Measurements from ENCODE around the gene OCRL. TPM values are rescaled to one million over a fixed set of nuclear protein-coding genes. Genes with fewer than 3 reads are reported as not detected.

OCRL gene
- total and polyA plus RNA-seq, 5 donors, result 7.0 to 14.3 (median 13.1) TPM

GRCh38 chrX:129586446-129586845 is 46.4 kb downstream of the OCRL start:
- intact Hi-C loops (cut with DNase I), result no loop called here
- no peak overlapping the region for H3K4me3 ChIP-seq (ENCODE audit: low read length)
- no peak overlapping the region for H3K27ac ChIP-seq (ENCODE audit: low read length)
- H3K9me3 ChIP-seq (ENCODE audit: control insufficient read depth, low read length), result no peaks in the 10 kb centered on the region
- DNase-seq (no peak), ATAC-seq (no peak)
- H3K27me3 ChIP-seq (ENCODE audit: control insufficient read depth, insufficient read depth), result no peaks in the 10 kb centered on the region
- H3K4me1 ChIP-seq (ENCODE audit: control insufficient read depth, insufficient read depth, low read length), result no peaks in the 10 kb centered on the region
- 95% methylated on average over 4 of the region's 4 CpGs for WGBS

- 89% methylated on average over 4 of the region's 4 CpGs for WGBS
- ATAC-seq (no peak), DNase-seq (no peak)
- H3K27me3 ChIP-seq (ENCODE audit: control insufficient read depth, insufficient read depth), result no peaks in the 10 kb centered on the region
- no peak overlapping the region for H3K27ac ChIP-seq (ENCODE audit: low read length)
- intact Hi-C loops (cut with DNase I), result no loop called here
- H3K4me1 ChIP-seq (ENCODE audit: control insufficient read depth, insufficient read depth, low read length), result no peaks in the 10 kb centered on the region
- H3K4me3 ChIP-seq (ENCODE audit: low read length), result no peak overlapping the region
- H3K9me3 ChIP-seq (ENCODE audit: control insufficient read depth, low read length), result no peaks in the 10 kb centered on the region
These were observed 50.5 kb downstream of the OCRL start for GRCh38 chrX:129590596-129590995.

- Histone ChIP-seq H3K4me3 (ENCODE audit: low read length) (no peak overlapping the region), H3K27ac (ENCODE audit: low read length) (no peak overlapping the region), H3K27me3 (ENCODE audit: control insufficient read depth, insufficient read depth) (no peaks in the 10 kb centered on the region), H3K4me1 (ENCODE audit: control insufficient read depth, insufficient read depth, low read length) (no peaks in the 10 kb centered on the region), H3K9me3 (ENCODE audit: control insufficient read depth, low read length) (no peaks in the 10 kb centered on the region)
- DNase-seq (no peak), ATAC-seq (peak in 1 of 2 donors; percentile 55)
- intact Hi-C loops (cut with DNase I), result no loop called here
These were observed 53.1 kb downstream of the OCRL start for GRCh38 chrX:129593137-129593536.

GRCh38 chrX:129594781-129595180 is 54.7 kb downstream of the OCRL start:
- 95% methylated on average over 1 of the region's 1 CpG for WGBS
- DNase-seq (no peak), ATAC-seq (no peak)
- intact Hi-C loops (cut with DNase I), result no loop called here
- no peaks in the 10 kb centered on the region for H3K4me1 ChIP-seq (ENCODE audit: control insufficient read depth, insufficient read depth, low read length)
- no peaks in the 10 kb centered on the region for H3K9me3 ChIP-seq (ENCODE audit: control insufficient read depth, low read length)
- H3K27me3 ChIP-seq (ENCODE audit: control insufficient read depth, insufficient read depth), result no peaks in the 10 kb centered on the region
- H3K27ac ChIP-seq (ENCODE audit: low read length), result no peak overlapping the region
- H3K4me3 ChIP-seq (ENCODE audit: low read length), result no peak overlapping the region

- no peaks in the 10 kb centered on the region for H3K27me3 ChIP-seq (ENCODE audit: control insufficient read depth, insufficient read depth)
- ATAC-seq, result no peak
- no peaks in the 10 kb centered on the region for H3K9me3 ChIP-seq (ENCODE audit: control insufficient read depth, low read length)
- intact Hi-C loops (cut with DNase I), result no loop called here
- H3K27ac ChIP-seq (ENCODE audit: low read length), result no peak overlapping the region
- no peak for DNase-seq
- H3K4me3 ChIP-seq (ENCODE audit: low read length), result no peak overlapping the region
- no peaks in the 10 kb centered on the region for H3K4me1 ChIP-seq (ENCODE audit: control insufficient read depth, insufficient read depth, low read length)
- 79% methylated on average over 5 of the region's 5 CpGs for WGBS
These were observed 56.0 kb downstream of the OCRL start for GRCh38 chrX:129596077-129596476.

GRCh38 chrX:129597905-129598304 is 57.8 kb downstream of the OCRL start:
- intact Hi-C loops (cut with DNase I), result no loop called here
- Histone ChIP-seq H3K4me1 (ENCODE audit: control insufficient read depth, insufficient read depth, low read length) (no peaks in the 10 kb centered on the region), H3K27me3 (ENCODE audit: control insufficient read depth, insufficient read depth) (no peaks in the 10 kb centered on the region), H3K9me3 (ENCODE audit: control insufficient read depth, low read length) (no peaks in the 10 kb centered on the region), H3K27ac (ENCODE audit: low read length) (no peak overlapping the region), H3K4me3 (ENCODE audit: low read length) (no peak overlapping the region)
- WGBS, result 79% methylated on average over 5 of the region's 5 CpGs
- ATAC-seq, result no peak
- DNase-seq, result no peak

- H3K9me3 ChIP-seq (ENCODE audit: control insufficient read depth, low read length), result no peaks in the 10 kb centered on the region
- no peaks in the 10 kb centered on the region for H3K27me3 ChIP-seq (ENCODE audit: control insufficient read depth, insufficient read depth)
- no peak overlapping the region for H3K4me3 ChIP-seq (ENCODE audit: low read length)
- H3K4me1 ChIP-seq (ENCODE audit: control insufficient read depth, insufficient read depth, low read length), result no peaks in the 10 kb centered on the region
- no peak overlapping the region for H3K27ac ChIP-seq (ENCODE audit: low read length)
- ATAC-seq (no peak), DNase-seq (no peak)
- 78% methylated on average over 5 of the region's 5 CpGs for WGBS
- intact Hi-C loops (cut with DNase I), result no loop called here
These were observed 59.4 kb downstream of the OCRL start for GRCh38 chrX:129599499-129599898.

- intact Hi-C loops (cut with DNase I), result loop anchor here (5.0 to 10.0 kb wide), 6 partner anchors 125 to 1315 kb away; partner anchors contain the start of genes UTP14A (in 1 of the 4) and ZDHHC9 (in 1 of the 4)
- H3K4me1 ChIP-seq (ENCODE audit: control insufficient read depth, insufficient read depth, low read length), result no peaks in the 10 kb centered on the region
- H3K9me3 ChIP-seq (ENCODE audit: control insufficient read depth, low read length), result no peaks in the 10 kb centered on the region
- ATAC-seq, result no peak
- no peak overlapping the region for H3K27ac ChIP-seq (ENCODE audit: low read length)
- 89% methylated on average over 5 of the region's 5 CpGs for WGBS
- no peak for DNase-seq
- no peaks in the 10 kb centered on the region for H3K27me3 ChIP-seq (ENCODE audit: control insufficient read depth, insufficient read depth)
- no peak overlapping the region for H3K4me3 ChIP-seq (ENCODE audit: low read length)
These were observed 59.9 kb downstream of the OCRL start for GRCh38 chrX:129599996-129600395.

GRCh38 chrX:129600981-129601424 is 60.9 kb downstream of the OCRL start:
- DNase-seq, result no peak
- 31% methylated on average over 11 of the region's 11 CpGs for WGBS
- Histone ChIP-seq H3K9me3 (ENCODE audit: control insufficient read depth, low read length) (no peaks in the 10 kb centered on the region), H3K4me3 (ENCODE audit: low read length) (no peak overlapping the region), H3K4me1 (ENCODE audit: control insufficient read depth, insufficient read depth, low read length) (peaks cover 3% of the 10 kb centered on the region), H3K27ac (ENCODE audit: low read length) (peak overlapping the region; percentile 23), H3K27me3 (ENCODE audit: control insufficient read depth, insufficient read depth) (no peaks in the 10 kb centered on the region)
- intact Hi-C loops (cut with DNase I), result loop anchor here (5.0 to 10.0 kb wide), 6 partner anchors 124 to 1314 kb away; partner anchors contain the start of genes UTP14A (in 1 of the 4) and ZDHHC9 (in 1 of the 4)
- ATAC-seq, result peak in 1 of 2 donors; percentile 10

- H3K27ac ChIP-seq (ENCODE audit: low read length), result peak overlapping the region; percentile 17
- intact Hi-C loops (cut with DNase I), result loop anchor here in 3 of 4 donors (5.0 to 10.0 kb wide), 8 partner anchors 118 to 1308 kb away; partner anchors contain the start of gene ZDHHC9 (in 1 of the 3)
- no peaks in the 10 kb centered on the region for H3K9me3 ChIP-seq (ENCODE audit: control insufficient read depth, low read length)
- DNase-seq (peak in 2 of 3 donors; percentile 36 to 66), ATAC-seq (peak; percentile 50 to 69)
- peaks cover 3% of the 10 kb centered on the region for H3K4me1 ChIP-seq (ENCODE audit: control insufficient read depth, insufficient read depth, low read length)
- H3K4me3 ChIP-seq (ENCODE audit: low read length), result no peak overlapping the region
- H3K27me3 ChIP-seq (ENCODE audit: control insufficient read depth, insufficient read depth), result no peaks in the 10 kb centered on the region
- WGBS, result 2% methylated on average over 5 of the region's 5 CpGs
These were observed 66.9 kb downstream of the OCRL start for GRCh38 chrX:129606918-129607317.

GRCh38 chrX:129608496-129608895 is 68.4 kb downstream of the OCRL start:
- WGBS, result 91% methylated on average over 3 of the region's 3 CpGs
- DNase-seq (no peak), ATAC-seq (no peak)
- Histone ChIP-seq H3K27me3 (ENCODE audit: control insufficient read depth, insufficient read depth) (no peaks in the 10 kb centered on the region), H3K9me3 (ENCODE audit: control insufficient read depth, low read length) (no peaks in the 10 kb centered on the region), H3K4me3 (ENCODE audit: low read length) (no peak overlapping the region), H3K4me1 (ENCODE audit: control insufficient read depth, insufficient read depth, low read length) (peaks cover 3% of the 10 kb centered on the region), H3K27ac (ENCODE audit: low read length) (no peak overlapping the region)
- intact Hi-C loops (cut with DNase I), result loop anchor here in 3 of 4 donors (5.0 to 10.0 kb wide), 8 partner anchors 116 to 1306 kb away; partner anchors contain the start of gene ZDHHC9 (in 1 of the 3)

GRCh38 chrX:129609395-129609794 is 69.3 kb downstream of the OCRL start:
- ATAC-seq (no peak), DNase-seq (no peak)
- Histone ChIP-seq H3K9me3 (ENCODE audit: control insufficient read depth, low read length) (no peaks in the 10 kb centered on the region), H3K27me3 (ENCODE audit: control insufficient read depth, insufficient read depth) (no peaks in the 10 kb centered on the region), H3K27ac (ENCODE audit: low read length) (no peak overlapping the region), H3K4me1 (ENCODE audit: control insufficient read depth, insufficient read depth, low read length) (peaks cover 3% of the 10 kb centered on the region), H3K4me3 (ENCODE audit: low read length) (no peak overlapping the region)
- intact Hi-C loops (cut with DNase I), result loop anchor here in 3 of 4 donors (5.0 to 10.0 kb wide), 8 partner anchors 115 to 1305 kb away; partner anchors contain the start of gene ZDHHC9 (in 1 of the 3)
- WGBS, result 86% methylated on average over 1 of the region's 1 CpG
